HG03442 (cell line): ENCODE measurements around the gene PLCH2.

ENCODE experiments used
- ATAC-seq: cut with Tn5 transposase; IDR thresholded peaks from one replicate; pipeline ENCODE4 v1.9.1; 2021; ENCODE audit warnings: mild to moderate bottlenecking, moderate library complexity; ENCODE audit not compliant: unreplicated experiment

The PLCH2 gene

DNA sequence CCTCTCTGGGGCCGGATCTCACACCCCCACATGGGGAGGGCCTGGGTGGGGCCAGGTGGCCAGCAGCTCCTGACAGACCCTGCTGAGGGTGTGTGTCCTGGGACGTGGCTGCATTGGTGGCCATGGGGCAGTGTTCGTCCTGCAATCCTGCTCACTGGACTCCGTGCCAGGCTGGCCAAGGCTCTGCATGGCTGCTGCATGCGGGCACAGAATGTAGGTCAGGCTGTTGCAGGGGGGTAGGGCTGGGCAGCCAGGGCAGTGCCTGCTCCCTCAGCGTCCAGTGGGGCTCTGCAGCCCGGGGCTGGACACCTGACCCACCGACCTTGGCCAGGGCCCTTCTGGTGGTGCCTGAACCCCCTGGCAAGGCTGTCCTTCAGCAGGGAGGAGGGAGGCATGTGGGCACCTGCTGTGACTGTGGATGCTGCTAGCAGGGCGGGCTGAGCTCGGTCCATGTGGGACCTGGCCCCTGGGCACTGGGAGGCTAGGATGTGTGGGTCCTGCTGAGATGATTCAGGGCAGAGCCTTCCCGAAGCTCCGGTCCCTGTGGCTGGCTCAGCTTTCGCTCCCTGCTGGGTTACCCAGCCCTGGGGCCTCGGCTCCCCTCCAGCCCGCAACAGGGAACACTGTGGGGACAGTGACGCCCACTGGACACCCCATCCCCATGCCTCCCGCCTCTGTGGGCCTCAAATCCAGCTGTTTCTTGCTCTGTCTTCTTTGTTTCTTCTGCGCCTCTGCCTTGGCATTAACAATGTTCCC is 14.9 kb upstream of the PLCH2 start:
- no peak for ATAC-seq

DNA sequence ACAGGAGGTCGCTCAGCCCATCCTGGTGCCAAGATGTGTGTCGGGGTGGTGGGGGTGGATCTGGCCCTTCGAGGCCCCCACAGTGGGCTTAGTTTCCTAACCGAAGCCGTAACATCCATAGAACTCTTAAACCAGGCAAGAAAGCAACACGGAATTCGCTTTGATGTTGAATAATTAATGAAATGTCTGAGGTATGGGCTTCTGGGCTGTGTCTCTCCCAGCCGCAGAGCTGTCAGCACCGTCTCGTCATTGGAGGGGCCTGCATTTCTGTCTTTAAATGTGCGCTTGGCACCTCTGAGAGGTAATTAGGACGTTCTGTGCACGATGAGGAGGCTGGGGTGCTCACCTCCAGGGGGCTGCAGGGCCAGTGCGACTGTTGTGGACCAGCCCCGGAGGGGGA is 13.3 kb upstream of the PLCH2 start:
- no peak for ATAC-seq

DNA sequence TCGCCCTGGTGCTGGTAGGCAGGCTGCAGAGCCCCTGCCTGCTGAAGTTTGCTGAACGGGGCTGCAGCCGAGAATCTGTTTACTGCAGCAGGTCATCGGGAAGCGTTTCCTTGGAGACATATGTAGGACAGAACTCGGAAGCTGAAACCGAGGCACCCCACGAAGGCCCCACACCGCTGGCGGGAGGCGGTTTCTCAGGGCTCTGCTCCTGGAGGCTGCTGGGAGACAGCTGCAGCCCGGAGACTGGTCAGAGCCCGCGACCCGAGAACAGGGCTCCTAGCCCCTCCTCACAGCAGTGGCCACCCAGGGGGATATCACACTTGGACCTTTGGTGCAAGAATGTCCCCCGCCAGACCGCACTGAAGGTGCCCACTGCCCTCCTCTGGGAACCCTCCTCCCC is 12.7 kb upstream of the PLCH2 start:
- ATAC-seq, result no peak

DNA sequence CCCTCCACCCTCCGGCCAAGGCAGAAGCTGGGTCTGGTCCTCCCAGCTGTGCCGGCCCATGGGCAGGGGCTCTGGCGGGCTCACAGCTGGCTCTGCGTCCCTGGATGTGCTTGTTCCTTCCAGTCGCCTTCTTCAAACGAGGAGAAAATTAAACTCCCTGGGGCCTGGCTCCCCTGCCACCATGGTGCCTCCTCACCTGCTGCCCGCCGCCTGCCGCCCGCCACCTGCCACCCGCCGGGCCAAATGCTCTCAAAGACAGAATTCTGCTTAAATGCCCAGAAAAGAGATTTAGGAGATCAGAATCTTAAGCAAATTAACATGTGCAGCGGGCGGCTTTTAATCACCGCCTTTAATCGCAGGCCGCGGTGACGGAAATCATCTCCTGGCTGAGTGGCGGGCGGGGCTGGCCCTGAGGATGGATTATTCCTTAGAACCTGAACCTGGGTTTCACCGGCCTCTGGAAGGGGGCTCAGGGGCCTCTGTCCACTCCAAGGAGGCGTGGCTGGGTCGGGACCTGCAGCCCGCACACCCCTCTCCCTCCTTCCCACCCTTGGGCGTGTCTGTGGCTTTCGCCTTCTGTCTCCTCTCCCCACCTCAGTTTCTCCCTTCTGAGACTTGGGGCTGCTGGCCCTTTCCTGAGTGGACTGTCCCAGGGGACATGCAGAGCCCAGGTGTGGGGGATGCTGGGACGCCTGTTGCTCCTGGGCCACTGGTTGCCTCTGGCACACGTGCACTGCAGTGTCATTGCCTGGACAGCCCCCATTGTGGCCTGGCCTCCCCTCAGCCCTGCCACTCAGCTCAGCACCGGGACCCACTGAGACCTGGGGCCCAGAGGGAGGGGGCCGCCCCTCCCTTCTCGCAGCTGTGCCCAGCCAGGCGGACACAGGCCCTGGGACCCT is 10.5 kb upstream of the PLCH2 start:
- ATAC-seq, result no peak

DNA sequence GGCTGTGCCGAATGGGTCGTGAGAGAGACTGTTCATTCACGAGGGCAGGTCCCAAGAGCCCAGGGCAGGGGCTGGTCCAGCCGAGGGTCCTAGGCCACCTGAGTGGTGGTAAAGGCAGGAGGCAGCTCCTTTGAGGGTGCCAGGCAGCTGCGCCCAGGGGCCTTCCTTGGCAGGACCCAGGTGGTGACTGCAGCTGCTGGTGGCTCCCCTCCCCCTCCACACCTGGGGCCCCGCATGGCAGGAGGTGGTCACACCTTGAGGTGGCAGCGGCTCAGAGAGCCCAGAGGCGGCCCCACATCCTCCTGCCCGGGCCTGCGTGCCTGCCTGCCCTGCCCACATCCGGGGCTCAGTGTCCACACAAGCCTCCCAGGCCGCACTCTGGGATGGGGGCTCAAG is 9.8 kb upstream of the PLCH2 start:
- no peak for ATAC-seq

DNA sequence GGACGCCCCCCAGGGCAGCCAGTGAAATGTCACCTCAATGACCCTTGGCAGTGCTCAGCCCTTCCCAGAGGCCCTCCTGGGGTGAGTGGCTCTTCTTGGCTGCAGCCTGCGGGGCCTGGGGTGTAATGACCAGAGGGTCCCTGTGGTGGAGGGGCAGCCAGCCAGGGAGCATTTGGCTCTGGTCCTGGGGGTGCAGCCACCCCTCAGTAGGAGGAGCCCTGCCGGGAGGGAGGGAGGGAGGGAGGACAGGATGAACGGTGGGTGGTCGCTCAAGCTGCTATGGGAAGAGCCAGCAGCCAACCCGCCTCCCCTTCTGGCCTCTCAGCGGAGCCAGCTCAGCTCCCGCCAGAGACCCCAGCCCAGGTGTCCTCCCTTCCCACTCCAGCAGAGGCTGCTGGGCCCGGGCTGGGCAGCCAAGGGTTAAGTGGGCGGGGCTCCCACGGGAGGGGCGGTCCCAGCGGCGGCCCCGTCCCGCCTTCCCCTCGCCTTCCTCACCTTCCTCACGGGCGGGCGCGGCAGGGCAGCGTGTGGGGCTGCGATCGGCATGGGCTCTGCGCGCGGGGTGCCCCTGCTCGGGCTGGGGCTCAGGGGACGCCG is 9.0 kb upstream of the PLCH2 start:
- no peak for ATAC-seq

DNA sequence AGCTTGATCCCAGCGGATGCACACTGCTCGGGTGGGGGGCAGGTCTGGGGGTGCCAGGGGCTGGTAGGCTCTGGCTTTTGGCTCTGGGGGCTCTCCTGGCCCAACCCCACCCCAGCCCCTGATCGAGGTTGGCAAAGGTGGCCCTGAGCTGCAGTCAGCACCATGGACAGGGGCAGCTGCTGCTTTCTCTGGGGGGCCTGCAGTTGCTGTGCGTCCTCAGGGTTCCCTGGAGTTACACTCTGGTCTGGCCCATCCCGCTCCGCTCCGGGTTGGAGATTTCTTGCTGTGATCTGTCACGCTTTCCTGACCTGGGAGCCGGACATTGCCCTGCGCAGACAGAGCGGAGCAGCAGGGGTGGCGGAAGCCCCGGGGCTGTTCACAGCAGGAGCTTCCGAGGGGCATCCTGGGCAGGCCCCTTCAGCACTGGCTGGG is 8.0 kb upstream of the PLCH2 start:
- ATAC-seq, result no peak

DNA sequence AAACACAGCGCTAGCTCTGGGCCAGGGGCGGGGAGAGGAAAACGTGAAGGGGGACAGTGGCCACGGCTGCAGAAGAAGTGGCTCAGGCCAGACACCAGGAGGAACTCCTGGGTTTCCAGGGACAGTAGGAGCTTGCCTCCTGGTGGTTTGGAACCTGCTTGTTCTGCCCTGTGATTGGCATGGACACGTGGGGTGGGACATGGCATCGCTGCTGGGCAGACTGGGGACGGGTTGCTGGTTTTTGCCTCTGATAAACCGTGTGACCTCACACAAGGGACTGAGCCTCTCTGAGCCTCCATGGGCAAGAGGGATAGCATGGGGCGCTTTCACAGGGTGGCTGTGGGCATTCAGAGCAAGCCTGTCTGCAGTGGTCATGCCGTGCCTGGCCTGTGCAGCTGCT is 7.5 kb upstream of the PLCH2 start:
- ATAC-seq, result no peak

DNA sequence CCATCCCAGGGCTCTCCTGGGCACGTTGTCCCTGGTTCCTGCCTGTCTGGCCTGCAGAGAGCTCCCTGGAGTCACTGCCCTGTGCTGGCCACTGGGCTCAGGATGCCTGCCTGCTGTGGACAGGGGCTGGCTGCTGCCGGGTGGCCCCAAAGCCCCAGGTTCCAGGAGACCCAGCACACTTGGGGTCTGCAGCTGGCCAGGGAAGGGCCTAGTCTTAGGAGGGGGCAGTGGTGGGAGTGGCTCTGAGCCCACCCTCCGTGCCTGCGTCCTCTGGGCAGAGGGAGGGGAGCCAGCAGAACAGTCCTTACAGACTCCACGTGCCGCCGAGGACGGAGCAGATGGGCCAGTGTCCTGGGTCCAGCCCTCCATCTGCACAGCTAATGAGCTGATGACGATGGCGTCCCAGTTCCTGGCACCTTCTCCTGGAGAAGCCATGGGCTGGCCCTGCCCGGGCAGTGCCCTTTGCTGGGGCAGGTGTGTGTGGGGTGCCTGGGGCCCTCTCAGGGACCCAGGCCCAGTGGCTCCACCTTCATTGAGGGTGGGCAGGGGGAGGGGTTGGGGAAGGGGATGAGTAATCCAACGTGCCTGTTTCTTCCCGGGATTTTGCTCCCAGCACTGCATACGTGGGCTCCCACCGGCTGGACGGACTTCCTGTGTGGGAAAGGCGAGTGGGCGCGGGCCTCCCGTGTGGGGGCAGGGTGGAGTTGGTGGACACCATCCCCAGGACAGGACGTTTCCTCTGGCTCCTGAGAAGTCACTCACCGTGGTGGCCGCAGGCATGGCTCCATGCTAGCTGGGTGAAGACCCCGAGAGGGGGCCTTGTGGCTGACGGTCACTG is 6.8 kb upstream of the PLCH2 start:
- no peak for ATAC-seq

DNA sequence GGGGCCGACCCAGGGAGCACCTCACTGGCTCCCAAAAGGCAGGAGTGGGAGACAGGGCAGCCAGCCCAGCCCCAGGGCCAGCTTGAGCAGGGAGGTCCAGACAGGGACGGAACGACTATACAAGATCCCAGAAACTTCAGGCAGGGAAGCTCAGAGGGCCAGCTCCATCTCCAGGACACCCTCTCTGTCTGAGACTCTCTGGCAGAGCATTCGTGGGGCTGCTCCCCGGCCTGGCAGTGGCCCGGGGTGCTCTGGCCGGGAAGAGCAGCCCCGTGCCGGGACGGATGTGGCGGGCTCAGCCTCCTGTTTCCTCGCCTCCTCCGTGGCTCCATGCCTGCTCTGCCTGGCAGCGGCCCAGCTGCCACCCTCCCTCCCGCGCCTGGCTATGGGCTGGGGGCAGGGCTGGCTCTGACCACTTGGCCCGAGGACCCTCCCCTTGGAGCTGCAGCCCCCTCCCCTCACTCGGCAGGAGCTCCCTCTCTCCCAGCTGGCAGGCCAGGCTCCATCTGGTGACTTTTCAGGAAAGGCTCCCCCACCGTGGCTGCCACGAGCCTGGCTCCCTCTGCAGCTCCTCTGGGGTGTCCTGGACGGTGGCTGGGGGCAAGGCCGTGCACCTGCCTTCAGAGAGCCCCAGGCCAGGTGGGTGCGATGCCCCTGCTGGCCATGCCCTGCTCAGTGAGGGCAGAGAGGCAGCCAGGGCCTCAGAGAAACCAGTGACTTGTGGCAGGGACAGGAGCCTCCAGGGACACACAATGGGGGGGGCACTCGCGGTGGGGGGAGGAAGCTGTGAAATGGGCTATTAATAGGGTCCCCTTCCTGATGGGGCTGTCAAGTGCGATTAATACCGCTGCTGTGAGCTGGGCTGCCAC is 5.6 kb upstream of the PLCH2 start:
- ATAC-seq, result no peak

DNA sequence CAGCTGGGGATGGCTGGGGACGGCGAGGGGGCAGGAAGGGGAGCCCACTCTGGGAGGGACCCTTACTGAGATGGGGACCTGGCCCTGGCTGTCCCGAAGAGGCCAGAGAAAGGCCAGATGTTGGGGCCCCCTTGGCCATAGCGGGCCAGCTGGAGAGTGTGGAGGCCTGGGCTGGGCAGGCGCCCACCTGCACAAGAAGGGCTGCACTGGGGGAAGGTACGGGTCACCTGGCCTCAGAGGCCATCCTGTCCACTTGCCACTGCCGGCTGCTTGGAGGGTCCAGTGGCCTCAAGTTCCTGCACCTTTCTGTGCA is 5.0 kb upstream of the PLCH2 start:
- ATAC-seq, result no peak

DNA sequence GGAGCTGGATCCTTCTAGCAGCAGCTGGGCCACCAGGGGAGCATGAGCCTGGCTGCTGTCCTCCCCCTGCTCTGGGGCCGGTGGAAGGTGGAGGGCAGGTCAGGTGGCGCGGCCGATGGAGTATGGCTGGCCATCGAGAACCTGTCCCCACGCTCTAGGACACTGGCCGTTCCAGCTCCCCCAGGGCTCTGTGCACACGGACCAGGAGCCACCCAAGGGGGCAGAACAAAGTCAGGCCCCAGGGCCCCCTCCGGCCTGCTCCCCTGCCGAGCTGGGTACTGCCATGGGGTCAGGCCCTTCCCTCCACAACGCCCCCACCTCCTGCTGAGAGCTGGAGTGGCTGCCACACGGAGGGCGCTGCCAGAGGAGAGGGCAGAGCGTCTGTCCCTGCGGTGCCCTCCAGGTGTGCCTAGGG is 4.5 kb upstream of the PLCH2 start:
- no peak for ATAC-seq

DNA sequence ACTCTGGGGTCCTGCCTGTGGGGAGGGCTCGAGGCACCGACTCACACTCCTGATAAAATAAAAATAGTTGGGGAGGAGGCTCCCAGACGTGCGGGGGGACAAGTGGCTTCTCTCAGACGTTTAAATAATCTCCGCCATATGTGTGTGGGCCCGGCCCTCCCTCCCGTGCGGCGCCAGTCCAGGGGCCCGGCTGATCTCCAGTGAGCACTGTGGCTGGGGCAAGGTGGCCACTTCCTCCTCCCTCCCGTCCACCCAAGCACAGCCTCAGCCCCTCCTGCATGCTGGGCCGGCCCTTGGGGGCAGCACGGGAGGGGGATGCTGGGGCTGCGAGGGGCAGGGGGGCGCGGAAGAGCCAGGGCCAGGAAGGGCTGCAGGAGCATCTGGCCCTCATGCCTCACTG is 4.0 kb upstream of the PLCH2 start:
- no peak for ATAC-seq

DNA sequence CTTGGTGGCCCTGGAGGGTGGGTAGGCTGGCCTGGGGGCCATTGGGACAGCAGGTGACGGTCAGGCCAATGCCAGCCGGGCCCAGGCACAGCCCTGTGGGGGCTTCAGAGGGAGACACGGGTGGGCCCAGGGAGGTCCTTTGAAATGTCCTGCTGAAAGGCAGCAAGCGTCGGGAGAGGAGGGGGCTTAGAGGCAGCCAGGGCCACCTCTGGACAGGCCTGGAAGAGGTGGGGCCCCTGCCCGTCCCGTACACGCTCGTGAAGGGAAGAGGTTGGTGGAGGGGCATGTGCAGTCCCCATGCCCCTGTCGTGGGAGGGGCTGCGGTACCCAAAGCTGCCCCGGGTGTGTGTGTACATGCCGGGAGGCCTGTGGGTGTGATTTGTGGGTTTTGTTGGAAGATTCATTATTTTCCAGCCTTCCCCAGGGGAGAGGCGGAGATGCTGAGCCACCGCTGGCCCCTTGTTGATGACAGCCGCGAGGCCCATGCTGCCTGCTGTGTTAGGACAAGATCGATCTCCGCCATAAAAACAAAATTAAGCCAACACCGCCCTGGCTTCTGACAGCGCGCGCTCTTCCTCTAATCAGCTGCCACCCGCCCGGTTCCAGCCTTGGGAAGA is 3.4 kb upstream of the PLCH2 start:
- no peak for ATAC-seq

DNA sequence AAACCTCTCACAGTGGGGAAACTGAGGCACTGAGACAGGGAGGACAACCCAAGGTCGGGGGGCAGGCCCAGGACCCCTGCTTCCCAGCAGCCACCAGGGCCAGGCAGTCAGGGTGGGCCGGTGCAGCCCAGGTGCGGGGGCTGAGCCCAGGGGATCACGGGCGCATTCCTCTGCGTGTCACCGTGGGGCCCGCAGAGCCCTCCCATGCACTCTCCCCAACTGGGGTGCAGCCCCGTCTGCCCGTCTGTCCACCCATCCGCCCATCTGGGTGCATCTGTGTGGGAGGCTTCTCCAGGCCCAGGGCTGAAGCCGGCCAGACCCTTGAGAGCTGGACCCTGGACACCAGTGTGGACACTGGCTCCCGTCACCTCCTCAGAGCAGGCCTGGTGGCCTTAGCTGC is 2.9 kb upstream of the PLCH2 start:
- no peak for ATAC-seq

DNA sequence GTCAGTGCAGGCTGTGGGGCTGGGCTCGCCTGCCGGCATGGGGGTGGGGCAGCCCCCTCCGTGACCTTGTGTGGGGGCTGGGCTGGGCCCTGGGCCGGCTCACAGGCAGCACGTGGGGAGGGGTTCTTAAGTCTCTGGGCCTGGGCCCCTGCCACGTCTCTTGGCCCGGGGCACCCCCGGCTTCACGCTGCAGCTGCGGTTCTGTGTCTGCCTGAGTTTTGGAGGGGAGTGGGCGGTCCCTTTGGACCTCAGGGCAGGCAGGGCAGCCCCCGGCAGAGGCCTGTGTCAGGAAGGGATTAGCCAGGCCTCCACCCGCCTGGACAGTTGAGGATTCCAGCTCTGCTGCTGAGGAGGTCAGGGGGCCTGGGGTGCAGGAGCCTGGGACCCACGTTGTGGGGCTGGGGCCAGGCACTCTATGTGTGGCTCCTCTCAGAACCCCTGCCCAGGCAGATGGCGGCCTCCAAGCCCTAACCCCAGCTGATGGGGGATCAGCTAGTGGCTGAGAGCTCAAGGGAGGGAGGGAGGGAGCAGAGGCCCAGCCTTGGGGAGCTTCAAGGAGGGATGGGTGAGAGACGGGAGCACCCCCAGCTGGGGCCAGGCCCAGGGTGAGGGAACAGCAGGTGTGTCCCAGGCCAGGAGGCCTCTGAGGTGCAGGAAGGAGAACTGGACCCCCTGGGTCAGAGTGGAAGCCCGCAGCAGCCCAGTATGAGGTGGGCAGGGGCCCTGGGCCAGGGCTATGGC is 1.8 kb upstream of the PLCH2 start:
- no peak for ATAC-seq

DNA sequence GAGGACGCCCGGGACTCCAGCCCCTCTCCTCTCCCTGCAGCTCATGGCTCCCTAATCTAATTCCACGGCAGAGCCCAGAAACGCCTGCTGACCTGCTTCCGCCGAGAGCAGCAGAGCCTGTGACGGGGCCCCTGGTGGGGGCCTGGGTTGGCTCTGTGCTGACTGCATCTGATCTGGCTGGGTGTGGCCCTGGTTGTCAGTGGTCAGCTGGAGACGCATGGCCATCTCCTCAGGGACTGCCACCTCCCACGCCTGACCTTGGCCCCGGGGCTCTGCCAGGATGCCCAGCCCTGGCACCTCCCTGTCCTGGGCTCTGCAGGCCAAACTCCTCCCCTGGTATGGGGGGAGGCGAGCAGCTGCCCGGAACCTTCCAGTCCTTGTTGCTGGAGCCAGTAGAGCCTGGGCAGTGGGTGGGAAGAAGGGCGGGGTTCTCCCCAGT is 1.1 kb upstream of the PLCH2 start:
- ATAC-seq, result no peak

DNA sequence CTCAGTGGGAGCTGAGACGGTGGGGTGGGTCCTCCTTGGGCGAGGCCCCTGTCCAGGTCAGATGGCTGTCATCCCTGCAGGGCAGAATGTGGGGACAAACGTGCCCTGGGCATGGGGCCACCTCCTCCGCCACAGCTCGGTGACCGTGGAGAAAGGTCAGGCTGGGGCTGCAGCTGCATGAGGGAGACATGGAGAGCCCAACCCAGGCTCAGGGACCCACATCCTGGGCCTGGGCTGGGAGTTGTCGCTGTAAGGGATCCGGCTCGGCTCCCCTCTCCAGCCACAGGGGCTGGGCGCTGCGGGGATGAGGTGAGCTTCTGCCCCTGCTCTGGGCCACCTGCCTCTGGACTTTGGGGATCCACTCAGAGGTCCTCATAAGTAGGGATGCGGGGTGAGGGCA is 518 bp upstream of the PLCH2 start:
- ATAC-seq, result no peak

DNA sequence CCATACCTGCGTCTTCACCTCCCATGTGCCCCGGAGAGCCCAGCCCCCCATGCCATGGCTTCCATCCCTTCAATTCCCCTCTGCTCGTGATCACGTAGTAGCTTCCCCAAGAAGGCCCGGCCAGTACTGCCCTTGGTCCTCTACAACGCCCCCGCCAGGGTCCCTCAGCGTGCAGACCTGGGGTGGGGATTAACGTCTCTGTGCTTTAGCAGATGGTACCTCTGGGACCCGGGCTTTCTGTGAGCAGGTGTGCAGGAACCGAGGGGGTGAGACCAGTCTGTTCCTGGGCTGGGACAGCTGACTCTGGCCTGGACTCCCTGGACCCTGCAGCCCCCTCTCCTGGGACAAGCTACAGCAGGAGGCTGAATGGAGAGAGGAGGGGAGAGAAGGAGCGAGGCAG is 1.2 kb downstream of the PLCH2 start:
- no peak for ATAC-seq
